Measurements from ENCODE around the gene ABHD1.

DNA sequence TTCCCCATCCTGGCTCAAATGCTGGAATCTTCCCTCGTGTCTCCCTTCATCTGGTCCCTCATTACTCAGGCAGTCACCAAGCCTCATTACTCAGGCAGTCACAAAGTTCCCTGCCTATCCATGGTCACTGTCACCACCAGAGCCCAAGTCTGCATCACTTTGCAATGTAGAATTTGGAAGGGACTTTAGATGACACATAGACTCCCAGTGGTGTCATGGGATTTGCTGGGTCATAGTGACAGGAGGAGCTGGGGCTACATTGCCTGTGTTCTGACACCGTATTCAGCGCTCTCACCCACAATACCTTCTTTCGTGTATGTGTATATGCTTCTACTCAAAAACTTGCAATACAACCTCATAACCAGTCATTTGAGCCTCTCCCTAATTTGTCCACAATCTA, 47.3 kb upstream of the ABHD1 start:
- TF ChIP-seq, protein P1, sequence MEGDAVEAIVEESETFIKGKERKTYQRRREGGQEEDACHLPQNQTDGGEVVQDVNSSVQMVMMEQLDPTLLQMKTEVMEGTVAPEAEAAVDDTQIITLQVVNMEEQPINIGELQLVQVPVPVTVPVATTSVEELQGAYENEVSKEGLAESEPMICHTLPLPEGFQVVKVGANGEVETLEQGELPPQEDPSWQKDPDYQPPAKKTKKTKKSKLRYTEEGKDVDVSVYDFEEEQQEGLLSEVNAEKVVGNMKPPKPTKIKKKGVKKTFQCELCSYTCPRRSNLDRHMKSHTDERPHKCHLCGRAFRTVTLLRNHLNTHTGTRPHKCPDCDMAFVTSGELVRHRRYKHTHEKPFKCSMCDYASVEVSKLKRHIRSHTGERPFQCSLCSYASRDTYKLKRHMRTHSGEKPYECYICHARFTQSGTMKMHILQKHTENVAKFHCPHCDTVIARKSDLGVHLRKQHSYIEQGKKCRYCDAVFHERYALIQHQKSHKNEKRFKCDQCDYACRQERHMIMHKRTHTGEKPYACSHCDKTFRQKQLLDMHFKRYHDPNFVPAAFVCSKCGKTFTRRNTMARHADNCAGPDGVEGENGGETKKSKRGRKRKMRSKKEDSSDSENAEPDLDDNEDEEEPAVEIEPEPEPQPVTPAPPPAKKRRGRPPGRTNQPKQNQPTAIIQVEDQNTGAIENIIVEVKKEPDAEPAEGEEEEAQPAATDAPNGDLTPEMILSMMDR (IDR thresholded peaks at IDR 0.05; ENCODE audit: insufficient read depth, low read depth, low read length): no peak
- no peak for TF ChIP-seq EZH2 (IDR thresholded peaks at IDR 0.05; ENCODE audit: insufficient read depth, low read length)

All from astrocyte (in vitro differentiated cells and primary cell).